UCSD-AML1 (cell line): ENCODE results near the gene ZMYND8.
"Not testable (repeated sequence)": the region's sequence is repeated elsewhere in the genome, so short reads cannot be mapped to it uniquely, and the experiment has no call there.

Experiments
- DNase-seq: peaks from one replicate; lab custom pipeline; 2025; ENCODE audit not compliant: unreplicated experiment; lab: John Stamatoyannopoulos, UW

Gene ZMYND8

GRCh38 chr20:47188540-47188939 is 168.0 kb downstream of the ZMYND8 start:
- DNase-seq, result no peak

GRCh38 chr20:47187450-47188195 is 168.9 kb downstream of the ZMYND8 start:
- no peak for DNase-seq

DNA sequence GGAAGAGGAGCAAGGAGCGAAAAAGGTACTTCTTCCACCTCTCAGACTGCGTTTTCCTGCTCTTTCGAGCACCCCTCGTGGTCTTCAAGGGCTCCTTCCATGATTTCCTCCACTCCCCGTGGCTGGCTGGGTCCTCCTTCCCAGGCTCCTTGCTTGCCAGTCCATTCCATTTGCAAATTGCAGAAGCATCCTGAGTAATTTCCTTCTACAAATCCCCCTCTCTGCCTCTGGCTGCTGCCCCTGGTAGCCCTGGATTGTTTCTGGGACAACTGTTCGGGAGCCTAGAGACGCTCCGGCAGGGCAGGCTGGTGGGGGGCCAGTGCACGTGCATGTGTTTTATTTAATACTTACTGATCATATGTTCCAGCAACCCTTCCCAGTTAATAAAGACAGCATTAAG is 173.1 kb downstream of the ZMYND8 start:
- no peak for DNase-seq

- no peak for DNase-seq
These were observed 175.2 kb downstream of the ZMYND8 start for GRCh38 chr20:47181056-47181862.

- DNase-seq, result no peak
These were observed 177.2 kb downstream of the ZMYND8 start for GRCh38 chr20:47179267-47179666.

GRCh38 chr20:47178851-47179250 is 177.6 kb downstream of the ZMYND8 start:
- DNase-seq, result no peak

GRCh38 chr20:47178277-47178676 is 178.2 kb downstream of the ZMYND8 start:
- no peak for DNase-seq

DNA sequence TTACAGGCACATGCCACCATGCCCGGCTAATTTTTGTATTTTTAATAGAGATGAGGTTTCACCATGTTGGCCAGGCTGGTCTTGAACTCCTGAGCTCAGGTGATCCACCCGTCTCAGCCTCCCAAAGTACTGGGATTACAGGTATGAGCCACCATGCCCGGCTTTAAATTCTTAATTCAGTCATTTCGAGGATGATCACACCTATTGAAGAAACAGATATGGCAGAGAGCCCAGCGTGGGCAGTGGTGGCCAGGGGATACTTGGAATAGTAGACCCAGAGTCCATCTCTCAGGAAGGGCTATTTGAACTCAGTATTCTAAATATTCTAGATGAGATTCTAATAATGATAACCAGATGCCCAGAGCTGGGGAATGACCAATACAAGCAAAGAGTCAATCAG is 180.3 kb downstream of the ZMYND8 start:
- DNase-seq, result not testable (repeated sequence)

DNA sequence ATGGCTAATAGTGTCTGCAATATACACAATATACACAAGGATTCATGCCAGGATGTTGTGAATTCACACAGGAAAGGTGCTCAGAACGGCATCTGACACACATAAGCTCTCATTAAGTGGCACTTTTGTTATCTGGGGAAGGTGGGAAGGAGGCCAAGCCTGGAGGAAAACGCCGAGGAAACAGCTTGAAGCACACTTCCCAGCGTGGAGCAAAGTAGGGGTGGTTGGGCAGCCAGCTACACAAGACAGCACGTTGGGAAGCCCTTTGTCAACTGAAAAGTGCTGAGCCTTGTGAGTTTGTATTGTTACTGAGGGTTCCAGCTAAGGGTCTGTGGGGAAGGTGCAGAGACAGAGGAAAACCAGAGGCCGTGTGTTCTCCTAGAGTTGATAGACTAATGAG is 181.0 kb downstream of the ZMYND8 start:
- no peak for DNase-seq

- no peak for DNase-seq
These were observed 181.8 kb downstream of the ZMYND8 start for GRCh38 chr20:47174456-47175243.

DNA sequence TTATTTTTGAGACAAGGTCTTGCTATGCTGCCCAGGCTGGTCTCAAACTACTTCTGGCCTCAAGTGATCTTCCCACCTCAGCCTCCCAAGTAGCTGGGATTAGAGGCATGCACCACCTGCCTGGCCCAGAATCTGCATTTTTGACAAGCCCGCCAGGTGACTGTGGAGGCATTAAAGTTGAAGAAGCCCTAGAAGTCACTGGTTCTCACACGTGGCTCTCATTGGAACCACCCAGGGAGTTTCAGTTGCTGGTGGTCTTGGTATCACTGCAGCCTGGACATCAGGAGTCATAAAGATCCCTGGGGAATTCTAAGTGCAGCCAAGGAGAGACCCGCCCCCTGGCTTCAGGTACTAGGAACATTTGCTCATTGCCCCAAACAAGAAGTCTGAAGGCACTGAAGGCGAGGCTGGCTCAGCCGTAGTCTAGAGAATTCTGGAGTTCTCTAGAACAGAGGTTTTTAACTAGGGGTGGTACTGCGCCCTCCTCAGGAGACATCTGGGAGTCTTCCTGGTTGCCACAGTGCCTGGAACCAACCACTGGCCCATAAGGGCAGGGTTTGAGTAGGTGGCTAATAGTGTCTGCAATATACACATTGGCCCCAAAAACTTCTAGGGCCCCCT is 182.8 kb downstream of the ZMYND8 start:
- no peak for DNase-seq

DNA sequence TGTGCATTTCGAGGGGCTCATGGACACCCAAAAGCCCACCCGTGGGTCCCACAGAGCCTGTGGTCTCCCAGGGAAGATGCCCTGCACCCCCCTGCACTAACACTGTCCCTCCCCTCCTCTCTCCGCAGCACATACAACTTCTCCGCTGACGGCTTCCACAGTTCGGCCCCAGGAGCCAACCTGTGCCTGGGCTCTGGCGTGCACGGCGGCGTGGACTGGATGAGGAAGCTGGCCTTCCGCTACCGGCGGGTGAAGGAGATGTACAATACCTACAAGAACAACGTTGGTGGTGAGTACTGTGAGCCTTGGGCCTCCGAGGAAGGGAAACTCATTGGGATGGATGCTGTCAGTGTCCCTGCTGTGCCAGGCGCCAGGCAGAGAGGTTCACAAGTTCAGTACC is 183.9 kb downstream of the ZMYND8 start:
- no peak for DNase-seq

GRCh38 chr20:47167846-47168245 is 188.7 kb downstream of the ZMYND8 start:
- DNase-seq, result no peak

GRCh38 chr20:47165376-47165865 is 191.1 kb downstream of the ZMYND8 start:
- no peak for DNase-seq

DNA sequence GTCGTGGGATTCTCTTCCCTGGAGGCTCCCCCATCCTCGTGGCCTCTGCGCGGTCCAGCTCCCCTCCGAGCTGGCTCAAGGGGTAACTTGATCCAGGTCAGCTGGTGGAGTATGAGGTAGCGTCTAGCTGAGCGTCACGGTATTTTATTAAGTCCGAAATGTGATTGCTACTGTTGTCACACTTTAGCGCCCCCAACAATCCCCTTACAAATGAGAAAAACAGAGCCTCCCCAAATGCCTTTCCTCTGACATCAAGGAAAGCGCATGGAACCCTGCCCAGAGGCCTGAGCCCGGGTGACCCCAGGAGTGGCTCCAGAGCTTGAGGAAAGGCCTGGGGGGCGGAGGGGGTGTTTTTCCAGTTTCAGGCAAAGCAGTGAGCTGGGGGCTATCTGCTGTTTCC is 192.4 kb downstream of the ZMYND8 start:
- DNase-seq, result no peak

GRCh38 chr20:47161411-47161810 is 195.1 kb downstream of the ZMYND8 start:
- no peak for DNase-seq

GRCh38 chr20:47160992-47161391 is 195.5 kb downstream of the ZMYND8 start:
- no peak for DNase-seq

DNA sequence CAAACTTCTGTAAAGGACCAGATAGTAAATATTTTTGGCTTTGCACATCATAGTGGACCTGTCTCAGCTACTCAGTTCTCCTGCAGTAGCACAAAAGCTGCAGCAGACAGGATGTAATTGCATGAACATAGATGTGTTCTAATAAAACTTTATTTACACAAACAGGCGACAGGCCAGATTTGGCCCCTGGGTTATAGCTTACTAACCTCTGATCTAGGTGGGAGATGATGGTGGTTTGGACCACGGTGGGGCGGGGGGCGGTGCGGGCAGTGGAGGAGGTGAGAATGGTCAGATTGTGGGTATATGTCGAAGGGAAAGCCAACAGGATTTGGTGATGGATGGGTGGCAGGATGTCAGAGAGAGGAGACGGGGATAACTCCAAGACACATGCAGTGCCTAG is 196.3 kb downstream of the ZMYND8 start:
- DNase-seq, result no peak
